PC-9 (cell line): ENCODE results near the gene SLC35F3. TPM values are rescaled to one million over a fixed set of nuclear protein-coding genes. Genes with fewer than 3 reads are reported as not detected.
"Not testable (repeated sequence)": the region's sequence is repeated elsewhere in the genome, so short reads cannot be mapped to it uniquely, and the experiment has no call there.

Experiments used
- BruUV-seq: library from RNA; stranded (reverse); fragments of 400-500 nt; replicated peaks from 2 replicates; lab custom pipeline; 2021; lab: Mats Ljungman, UMichigan
- CTCF ChIA-PET: fragments of 300-600 bp; sonication (Branson Sonifier 250); formaldehyde crosslinking; loops from one replicate; lab custom pipeline; 2022; ENCODE audit warnings: antibody characterized with exemption; lab: Charles Lee
- POLR2A ChIA-PET: fragments of 300-600 bp; sonication (Branson Sonifier 250); formaldehyde crosslinking; loops from one replicate; lab custom pipeline; 2022; ENCODE audit warnings: antibody characterized with exemption; ENCODE audit not compliant: unreplicated experiment; lab: Charles Lee
- DNase-seq, 2 experiments: peaks; one replicate each; pipeline versions ENCODE4 v3.0.0 to v3.0.0-alpha.2; 2015 to 2022; ENCODE audit warnings: mixed read lengths in 1 of 2
- H2AFZ ChIP-seq: fragments of 200-600 bp; sonication (generic); 2 replicates; pipeline ENCODE4 v1.8.1; 2017; ENCODE audit warnings: antibody characterized with exemption
- H3F3A ChIP-seq: fragments of 200-600 bp; sonication (generic); 2 replicates; pipeline ENCODE4 v1.8.1; 2017; ENCODE audit warnings: antibody characterized with exemption, mild to moderate bottlenecking, low read depth; ENCODE audit not compliant: insufficient read depth
- H3K27ac ChIP-seq: fragments of 200-600 bp; sonication (generic); 2 replicates; pipeline ENCODE4 v1.6.1; 2016; ENCODE audit warnings: mixed run types
- H3K27me3 ChIP-seq: fragments of 200-600 bp; sonication (generic); 2 replicates; pipeline ENCODE4 v1.6.1; 2016; ENCODE audit warnings: low read depth, mixed run types; ENCODE audit not compliant: insufficient read depth
- H3K36me3 ChIP-seq: fragments of 200-600 bp; sonication (generic); 2 replicates; pipeline ENCODE4 v1.6.1; 2016; ENCODE audit warnings: low read depth, mixed run types
- H3K4me1 ChIP-seq: fragments of 200-600 bp; sonication (generic); replicated peaks from 2 replicates; pipeline ENCODE4 v1.6.1; 2016; ENCODE audit warnings: mixed run types; ENCODE audit not compliant: insufficient read depth
- H3K4me2 ChIP-seq: fragments of 200-600 bp; sonication (generic); 2 replicates; pipeline ENCODE4 v1.6.1; 2017; ENCODE audit warnings: mixed run types
- H3K4me3 ChIP-seq: fragments of 200-600 bp; sonication (generic); 2 replicates; pipeline ENCODE4 v1.6.1; 2016; ENCODE audit warnings: mixed run types
- H3K79me2 ChIP-seq: fragments of 200-600 bp; sonication (generic); 2 replicates; pipeline ENCODE4 v1.6.1; 2017; ENCODE audit warnings: low read depth, mixed run types
- H3K9me2 ChIP-seq: fragments of 200-600 bp; sonication (generic); 2 replicates; pipeline ENCODE4 v1.8.1; 2017; ENCODE audit warnings: mild to moderate bottlenecking; ENCODE audit not compliant: insufficient read depth
- H3K9me3 ChIP-seq: fragments of 200-600 bp; sonication (generic); 2 replicates; pipeline ENCODE4 v1.8.1; 2016; ENCODE audit warnings: low read depth; ENCODE audit not compliant: insufficient read depth
- H4K20me1 ChIP-seq: fragments of 200-600 bp; sonication (generic); 2 replicates; pipeline ENCODE4 v1.8.1; 2017; ENCODE audit not compliant: insufficient read depth
- CTCF ChIP-seq: fragments of 200-600 bp; sonication (generic); conservative IDR thresholded peaks from 2 replicates; pipeline ENCODE4 v1.6.1; 2017; ENCODE audit warnings: mixed run types, antibody characterized with exemption, mild to moderate bottlenecking, moderate library complexity
- EZH2 ChIP-seq: fragments of 200-600 bp; sonication (generic); IDR thresholded peaks from 2 replicates; pipeline ENCODE4 v1.8.0; 2017; ENCODE audit warnings: antibody characterized with exemption, low read depth
- intact Hi-C: fragments of 100-400 bp; cut with micrococcal nuclease; formaldehyde crosslinking; loops from one replicate; pipeline ENCODE4 v1.10.0; 2022; ENCODE audit not compliant: unreplicated experiment
- total RNA-seq: library from RNA; stranded (reverse); gene quantifications from 2 replicates; pipeline ENCODE4 v1.2.3, GENCODE V29; 2021

Gene SLC35F3
- total RNA-seq, 1 experiment from 2014 or later, result 6.1 TPM

DNA sequence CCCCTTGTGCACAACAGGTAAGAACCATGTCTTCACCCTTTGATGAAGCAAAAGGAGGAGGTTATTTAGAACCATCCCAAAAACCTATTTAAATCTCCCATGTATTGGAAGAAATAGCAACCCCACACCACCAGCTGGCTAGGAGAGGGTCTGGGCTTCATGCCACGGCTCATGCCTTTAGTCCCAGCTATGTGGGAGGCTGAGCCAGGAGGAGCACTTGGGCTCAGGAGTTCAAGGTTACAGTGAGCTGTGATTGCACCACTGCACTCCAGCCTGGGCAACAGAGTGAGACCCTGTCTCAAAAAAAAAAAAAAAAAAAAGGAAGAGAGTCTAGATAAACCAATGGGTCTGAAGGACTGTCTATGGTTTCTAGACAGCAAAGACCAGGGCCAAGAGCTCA is 270.9 kb downstream of the SLC35F3 start:
- ChIA-PET CTCF (interaction anchor here (0.6 kb wide), 1 partner anchor 1330 kb away, joined by 4 read pairs; no protein-coding TSS in a partner anchor), POLR2A (no interaction called here)
- H3K79me2 ChIP-seq, result no peaks in the 10 kb centered on the region
- H3K27ac ChIP-seq, result no peak overlapping the region
- H4K20me1 ChIP-seq, result no peaks in the 10 kb centered on the region
- no TSS peak for BruUV-seq
- H2AFZ ChIP-seq, result no peak overlapping the region
- no peaks in the 10 kb centered on the region for H3K36me3 ChIP-seq
- intact Hi-C loops, result no loop called here
- no peaks in the 10 kb centered on the region for H3K9me2 ChIP-seq
- no peak for DNase-seq
- no peak overlapping the region for H3K4me3 ChIP-seq
- no peak for TF ChIP-seq EZH2
- no peaks in the 10 kb centered on the region for H3K9me3 ChIP-seq
- no peaks in the 10 kb centered on the region for H3K4me1 ChIP-seq
- no peak overlapping the region for H3K4me2 ChIP-seq
- no peaks in the 10 kb centered on the region for H3F3A ChIP-seq
- no peaks in the 10 kb centered on the region for H3K27me3 ChIP-seq

DNA sequence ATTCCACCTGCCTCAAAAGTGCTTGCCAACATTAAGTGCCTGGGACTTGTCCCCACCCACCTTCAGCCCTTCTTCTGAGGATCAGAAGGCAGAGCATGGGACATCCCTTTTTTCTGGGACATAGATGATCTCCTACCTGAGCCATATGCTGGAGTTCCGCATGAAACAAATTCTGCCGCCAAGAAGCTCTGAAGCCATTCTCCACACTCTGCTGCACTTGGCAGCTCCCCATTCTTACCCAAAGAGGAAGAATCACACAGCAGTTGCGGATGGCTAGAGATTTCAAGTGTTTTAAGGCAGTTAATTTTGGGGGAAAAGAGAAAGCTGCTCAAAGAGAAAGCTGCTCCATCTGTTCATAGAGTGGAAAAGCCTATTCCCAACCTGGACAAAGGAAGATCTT is 271.5 kb downstream of the SLC35F3 start:
- Histone ChIP-seq H3K36me3 (no peaks in the 10 kb centered on the region), H3K27ac (no peak overlapping the region), H3K27me3 (no peaks in the 10 kb centered on the region), H3F3A (no peaks in the 10 kb centered on the region), H3K4me2 (no peak overlapping the region), H4K20me1 (no peaks in the 10 kb centered on the region), H3K9me2 (no peaks in the 10 kb centered on the region), H2AFZ (no peak overlapping the region), H3K9me3 (no peaks in the 10 kb centered on the region), H3K79me2 (no peaks in the 10 kb centered on the region), H3K4me3 (no peak overlapping the region), H3K4me1 (no peaks in the 10 kb centered on the region)
- intact Hi-C loops, result no loop called here
- no TSS peak for BruUV-seq
- no peak for DNase-seq
- CTCF ChIA-PET, result interaction anchor here (0.6 kb wide), 1 partner anchor 1329 kb away, joined by 4 read pairs; no protein-coding TSS in a partner anchor
- no peak for TF ChIP-seq EZH2
- TF ChIP-seq CTCF, result no peak
- POLR2A ChIA-PET, result no interaction called here

- H3K27ac ChIP-seq, CTCF ChIA-PET, H3K4me1 ChIP-seq, intact Hi-C loops, H3K9me2 ChIP-seq, H2AFZ ChIP-seq, H3K36me3 ChIP-seq, H3K4me3 ChIP-seq, H3K4me2 ChIP-seq, H3K27me3 ChIP-seq, H4K20me1 ChIP-seq, BruUV-seq, H3K79me2 ChIP-seq, H3F3A ChIP-seq, DNase-seq, H3K9me3 ChIP-seq, POLR2A ChIA-PET: not testable (repeated sequence)
Measured at GRCh38 chr1:234176847-234177246, 272.4 kb downstream of the SLC35F3 start.

DNA sequence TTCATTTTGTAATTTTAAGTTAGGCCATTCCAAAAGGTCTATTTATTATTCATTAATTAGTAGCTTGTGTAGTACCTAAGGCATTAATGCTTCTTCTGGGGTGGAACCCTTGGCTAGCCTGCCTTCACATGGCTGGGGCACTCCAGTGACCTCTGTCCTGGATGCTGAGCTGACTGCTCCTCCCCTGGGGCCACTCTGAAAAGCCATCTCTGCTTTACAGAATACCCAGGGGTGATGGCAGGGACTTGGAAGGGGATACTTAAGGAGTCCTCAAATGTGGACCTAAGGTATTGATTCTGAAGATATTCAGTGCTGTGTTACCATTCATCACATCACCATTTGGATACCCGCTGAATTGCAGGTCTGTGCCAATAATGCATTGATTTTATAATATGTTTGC is 281.0 kb downstream of the SLC35F3 start:
- H3F3A ChIP-seq, result peaks cover 21% of the 10 kb centered on the region
- H3K9me2 ChIP-seq, result no peaks in the 10 kb centered on the region
- no peak for TF ChIP-seq CTCF
- no peak for TF ChIP-seq EZH2
- POLR2A ChIA-PET, result interaction anchor here (0.6 kb wide), 1 partner anchor 939 kb away, joined by 5 read pairs; no protein-coding TSS in a partner anchor
- peak overlapping the region; percentile 59 for H3K4me2 ChIP-seq
- no peak for DNase-seq
- no peaks in the 10 kb centered on the region for H3K27me3 ChIP-seq
- H3K27ac ChIP-seq, result 0 out of 2 replicates have a peak overlapping the region, but pooled peaks have one; percentile 9
- peaks cover 5% of the 10 kb centered on the region; the same call in 1 of the 2 replicates for H3K9me3 ChIP-seq
- intact Hi-C loops, result no loop called here
- CTCF ChIA-PET, result interaction anchor here (0.6 kb wide), 1 partner anchor 13 kb away, joined by 3 read pairs; no protein-coding TSS in a partner anchor
- no TSS peak for BruUV-seq
- H3K4me3 ChIP-seq, result no peak overlapping the region
- H3K4me1 ChIP-seq, result peaks cover 23% of the 10 kb centered on the region
- no peak overlapping the region for H2AFZ ChIP-seq
- H4K20me1 ChIP-seq, result no peaks in the 10 kb centered on the region
- H3K36me3 ChIP-seq, result no peaks in the 10 kb centered on the region
- no peaks in the 10 kb centered on the region for H3K79me2 ChIP-seq
